HepG2 (cell line): ENCODE measurements around the gene TF. TPM values are rescaled to one million over a fixed set of nuclear protein-coding genes. Genes with fewer than 3 reads are reported as not detected.

Source experiments
- ARHGAP35 ChIP-seq: sonication (generic); formaldehyde crosslinking; IDR thresholded peaks from 2 replicates; pipeline ENCODE4 v1.9.0; 2022; ENCODE audit warnings: mild to moderate bottlenecking, inconsistent platforms, moderate library complexity, missing genetic modification reagents, borderline replicate concordance
- ASH2L ChIP-seq: fragments of 300-600, 200-600 bp; sonication (generic); IDR thresholded peaks from 2 replicates; pipeline ENCODE4 v1.7.0; 2017; ENCODE audit warnings: low read depth, mild to moderate bottlenecking, moderate library complexity, mixed read lengths, low read length; ENCODE audit not compliant: insufficient read length
- CTCF ChIP-seq: sonication (generic); formaldehyde crosslinking; IDR thresholded peaks from 2 replicates; pipeline ENCODE4 v1.5.0; 2020; ENCODE audit warnings: mild to moderate bottlenecking, missing genetic modification reagents, moderate library complexity
- EZH2 ChIP-seq: conservative IDR thresholded peaks from 2 replicates; pipeline ENCODE4 v1.6.1; 2012; ENCODE audit warnings: mild to moderate bottlenecking, low read depth, low read length, moderate library complexity
- HNRNPUL1 ChIP-seq: fragments of 200-400 bp; formaldehyde crosslinking; IDR thresholded peaks from 2 replicates; pipeline ENCODE4 v1.6.1; 2017; ENCODE audit warnings: low read depth, mild to moderate bottlenecking, low read length, moderate library complexity
- JUND ChIP-seq: sonication (generic); formaldehyde crosslinking; IDR thresholded peaks from 2 replicates; pipeline ENCODE4 v1.8.0; 2022; ENCODE audit warnings: mild to moderate bottlenecking, missing genetic modification reagents
- KAT7 ChIP-seq: IDR thresholded peaks from 2 replicates; pipeline ENCODE4 v1.6.1; 2018; ENCODE audit warnings: borderline replicate concordance, missing compliant biosample characterization
- KDM6A ChIP-seq: IDR thresholded peaks from 2 replicates; pipeline ENCODE4 v1.6.1; 2016; ENCODE audit warnings: low read depth
- KLF15 ChIP-seq: sonication (generic); formaldehyde crosslinking; IDR thresholded peaks from 2 replicates; pipeline ENCODE4 v1.8.1; 2023; ENCODE audit warnings: borderline replicate concordance, mild to moderate bottlenecking, inconsistent platforms, missing genetic modification reagents, mixed read lengths
- KLF6 ChIP-seq: IDR thresholded peaks from 2 replicates; pipeline ENCODE4 v1.8.0; 2016; ENCODE audit warnings: missing biosample characterization, missing genetic modification reagents
- KMT2B ChIP-seq: IDR thresholded peaks from 2 replicates; pipeline ENCODE4 v1.6.1; 2016; ENCODE audit warnings: missing genetic modification reagents, missing compliant biosample characterization
- MED13 ChIP-seq: sonication (generic); formaldehyde crosslinking; IDR thresholded peaks from 2 replicates; pipeline ENCODE4 v1.5.0; 2020; ENCODE audit warnings: missing genetic modification reagents
- MED8 ChIP-seq: sonication (generic); formaldehyde crosslinking; IDR thresholded peaks from 2 replicates; pipeline ENCODE4 v1.8.1; 2023; ENCODE audit warnings: mild to moderate bottlenecking, missing genetic modification reagents; ENCODE audit not compliant: insufficient replicate concordance
- RORA ChIP-seq: sonication (generic); formaldehyde crosslinking; IDR thresholded peaks from 2 replicates; pipeline ENCODE4 v1.5.0; 2020; ENCODE audit warnings: mild to moderate bottlenecking, missing genetic modification reagents, moderate library complexity
- SAFB2 ChIP-seq: sonication (generic); formaldehyde crosslinking; IDR thresholded peaks from 2 replicates; pipeline ENCODE4 v1.5.1; 2020; ENCODE audit warnings: missing genetic modification reagents, low read depth, mild to moderate bottlenecking, borderline replicate concordance
- ZGPAT ChIP-seq: IDR thresholded peaks from 2 replicates; pipeline ENCODE4 v1.6.1; 2016; ENCODE audit warnings: mild to moderate bottlenecking
- ZNF121 ChIP-seq: sonication (generic); formaldehyde crosslinking; IDR thresholded peaks from 2 replicates; pipeline ENCODE4 v1.5.0; 2020; ENCODE audit warnings: mild to moderate bottlenecking, missing genetic modification reagents
- ZNF296 ChIP-seq: sonication (generic); formaldehyde crosslinking; conservative IDR thresholded peaks from 2 replicates; pipeline ENCODE4 v1.5.0; 2020; ENCODE audit warnings: mild to moderate bottlenecking, missing genetic modification reagents
- ZNF33A ChIP-seq: sonication (generic); formaldehyde crosslinking; IDR thresholded peaks from 2 replicates; pipeline ENCODE4 v1.5.1; 2020; ENCODE audit warnings: missing genetic modification reagents, mild to moderate bottlenecking, moderate library complexity, borderline replicate concordance
- ZNF543 ChIP-seq: sonication (generic); formaldehyde crosslinking; IDR thresholded peaks from 2 replicates; pipeline ENCODE4 v1.4.0; 2020; ENCODE audit warnings: mild to moderate bottlenecking, missing genetic modification reagents
- ZSCAN30 ChIP-seq: sonication (generic); formaldehyde crosslinking; IDR thresholded peaks from 2 replicates; pipeline ENCODE4 v1.5.0; 2020; ENCODE audit warnings: mild to moderate bottlenecking, missing genetic modification reagents
- polyA plus RNA-seq, 8 experiments: library from polyadenylated mRNA; depleted of rRNA in 3 of 8; stranded (reverse) in 7 of 8; unstranded in 1 of 8; fragments of >200 nt; fragmentation: Illumina TruSeq in 4 of 8; extraction: Trizol in 4 of 8; gene quantifications; 2 replicates each; pipeline versions ENCODE4 v1.2.1 to v1.2.3, GENCODE V29; 2011 to 2016; ENCODE audit warnings: low read depth in 4 of 8, missing spikeins in 1 of 8, mixed read lengths in 1 of 8; ENCODE audit not compliant: insufficient read depth in 1 of 8
- total RNA-seq, 5 experiments: library from RNA; depleted of rRNA; stranded (reverse); fragments of >200 nt; fragmentation: Illumina TruSeq; extraction: Trizol; gene quantifications; 2 replicates each; pipeline ENCODE4 v1.2.3, GENCODE V29; 2016; ENCODE audit warnings: low read depth in 1 of 5
- TF ChIP-seq, protein P1 (sequence below): sonication (generic); formaldehyde crosslinking; IDR thresholded peaks from 2 replicates; pipeline ENCODE4 v1.8.1; 2022; ENCODE audit warnings: mild to moderate bottlenecking, missing genetic modification reagents
- TF ChIP-seq, protein P2 (sequence below): sonication (generic); formaldehyde crosslinking; IDR thresholded peaks from 2 replicates; pipeline ENCODE4 v1.8.0; 2022; ENCODE audit warnings: missing genetic modification reagents, mild to moderate bottlenecking, borderline replicate concordance
- TF ChIP-seq, protein P3 (sequence below): sonication (generic); formaldehyde crosslinking; IDR thresholded peaks from 2 replicates; pipeline ENCODE4 v1.5.1; 2020; ENCODE audit warnings: missing genetic modification reagents, mild to moderate bottlenecking, borderline replicate concordance

TF gene
- total and polyA plus RNA-seq, 2 of the 13 experiments (the other 11 are each of a cell fraction or from before 2014, with no cell fraction given): 10,074 to 11,821 TPM

DNA sequence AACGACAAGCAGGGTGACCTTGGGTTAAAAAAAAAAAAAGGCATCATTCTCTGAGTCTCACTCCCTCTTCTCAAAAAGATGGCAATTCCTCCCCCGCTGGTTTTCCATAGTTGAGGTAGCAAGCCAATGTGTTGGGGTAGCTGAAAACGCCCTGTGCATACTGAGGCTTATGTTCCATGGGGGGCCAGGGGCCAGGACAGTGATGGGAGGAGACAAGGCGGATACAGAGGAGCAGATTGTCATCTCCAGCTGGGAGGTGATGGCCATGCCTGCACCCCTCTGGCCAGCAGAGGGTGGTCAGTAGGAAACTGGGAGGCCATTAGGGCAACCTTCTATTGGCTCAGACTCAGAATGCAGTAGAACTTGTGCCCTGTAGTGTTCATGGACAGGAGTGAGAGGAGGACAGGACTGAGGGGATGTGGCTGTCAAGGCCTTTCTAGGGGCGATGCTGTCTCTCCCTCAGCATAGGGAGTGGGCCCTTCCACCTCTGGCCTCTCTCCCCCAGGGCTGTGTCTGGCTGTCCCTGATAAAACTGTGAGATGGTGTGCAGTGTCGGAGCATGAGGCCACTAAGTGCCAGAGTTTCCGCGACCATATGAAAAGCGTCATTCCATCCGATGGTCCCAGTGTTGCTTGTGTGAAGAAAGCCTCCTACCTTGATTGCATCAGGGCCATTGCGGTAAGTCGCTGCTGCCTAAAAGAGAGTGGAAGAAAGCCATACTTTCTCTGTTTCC is 1.9 kb downstream of the TF start (continued):
- TF ChIP-seq CTCF (CRISPR knock-in tag) (peak; percentile 51), RORA (no peak), KLF15 (CRISPR knock-in tag) (0 out of 2 replicates have a peak, but pooled peaks have one; percentile 6), ZNF33A (CRISPR knock-in tag) (no peak), ZNF121 (no peak), ZNF543 (CRISPR knock-in tag) (no peak), KAT7 (0 out of 2 replicates have a peak, but pooled peaks have one; percentile 15), ZNF296 (CRISPR knock-in tag) (no peak), SAFB2 (CRISPR knock-in tag) (0 out of 2 replicates have a peak, but pooled peaks have one; percentile 39), KMT2B (CRISPR knock-in tag) (no peak), ARHGAP35 (CRISPR knock-in tag) (0 out of 2 replicates have a peak, but pooled peaks have one; percentile 43), MED8 (CRISPR knock-in tag) (no peak), ASH2L (no peak), KLF6 (no peak), EZH2 (no peak), ZSCAN30 (CRISPR knock-in tag) (no peak), KDM6A (CRISPR knock-in tag) (no peak), HNRNPUL1 (no peak), JUND (CRISPR knock-in tag) (no peak), ZGPAT (CRISPR knock-in tag) (no peak), MED13 (CRISPR knock-in tag) (no peak)
- TF ChIP-seq, protein P1, sequence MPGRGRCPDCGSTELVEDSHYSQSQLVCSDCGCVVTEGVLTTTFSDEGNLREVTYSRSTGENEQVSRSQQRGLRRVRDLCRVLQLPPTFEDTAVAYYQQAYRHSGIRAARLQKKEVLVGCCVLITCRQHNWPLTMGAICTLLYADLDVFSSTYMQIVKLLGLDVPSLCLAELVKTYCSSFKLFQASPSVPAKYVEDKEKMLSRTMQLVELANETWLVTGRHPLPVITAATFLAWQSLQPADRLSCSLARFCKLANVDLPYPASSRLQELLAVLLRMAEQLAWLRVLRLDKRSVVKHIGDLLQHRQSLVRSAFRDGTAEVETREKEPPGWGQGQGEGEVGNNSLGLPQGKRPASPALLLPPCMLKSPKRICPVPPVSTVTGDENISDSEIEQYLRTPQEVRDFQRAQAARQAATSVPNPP (CRISPR knock-in tag): no peak
- TF ChIP-seq, protein P2, sequence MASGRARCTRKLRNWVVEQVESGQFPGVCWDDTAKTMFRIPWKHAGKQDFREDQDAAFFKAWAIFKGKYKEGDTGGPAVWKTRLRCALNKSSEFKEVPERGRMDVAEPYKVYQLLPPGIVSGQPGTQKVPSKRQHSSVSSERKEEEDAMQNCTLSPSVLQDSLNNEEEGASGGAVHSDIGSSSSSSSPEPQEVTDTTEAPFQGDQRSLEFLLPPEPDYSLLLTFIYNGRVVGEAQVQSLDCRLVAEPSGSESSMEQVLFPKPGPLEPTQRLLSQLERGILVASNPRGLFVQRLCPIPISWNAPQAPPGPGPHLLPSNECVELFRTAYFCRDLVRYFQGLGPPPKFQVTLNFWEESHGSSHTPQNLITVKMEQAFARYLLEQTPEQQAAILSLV (CRISPR knock-in tag): 0 out of 2 replicates have a peak, but pooled peaks have one; percentile 49
- TF ChIP-seq, protein P3, sequence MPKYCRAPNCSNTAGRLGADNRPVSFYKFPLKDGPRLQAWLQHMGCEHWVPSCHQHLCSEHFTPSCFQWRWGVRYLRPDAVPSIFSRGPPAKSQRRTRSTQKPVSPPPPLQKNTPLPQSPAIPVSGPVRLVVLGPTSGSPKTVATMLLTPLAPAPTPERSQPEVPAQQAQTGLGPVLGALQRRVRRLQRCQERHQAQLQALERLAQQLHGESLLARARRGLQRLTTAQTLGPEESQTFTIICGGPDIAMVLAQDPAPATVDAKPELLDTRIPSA (CRISPR knock-in tag): no peak
